HG03280 (cell line): Measurements from ENCODE around the gene MORN2.
"Not testable (repeated sequence)": the region's sequence is repeated elsewhere in the genome, so short reads cannot be mapped to it uniquely, and the experiment has no call there.

Experiments
- ATAC-seq: cut with Tn5 transposase; IDR thresholded peaks from one replicate; pipeline ENCODE4 v1.9.1; 2021; ENCODE audit warnings: mild to moderate bottlenecking, moderate library complexity; ENCODE audit not compliant: unreplicated experiment

The MORN2 gene

GRCh38 chr2:38875576-38876367 is at the start of gene MORN2, which contains the start of gene DHX57:
TSS of gene MORN2 (plus strand) at chr2:38875976.
TSS of gene DHX57 (minus strand) at chr2:38875934. CDS start at chr2:38868405, 7,529 bp downstream.
- peak; percentile 100 for ATAC-seq

GRCh38 chr2:38827539-38828145 is 48.1 kb upstream of the MORN2 start:
- ATAC-seq: not testable (repeated sequence)

- no peak for ATAC-seq
Observed at GRCh38 chr2:38828460-38828859, 47.3 kb upstream of the MORN2 start.

GRCh38 chr2:38829971-38830370 is 45.8 kb upstream of the MORN2 start:
- ATAC-seq: no peak

GRCh38 chr2:38830526-38831159 is 45.1 kb upstream of the MORN2 start:
- no peak for ATAC-seq

GRCh38 chr2:38835015-38835601 is 40.7 kb upstream of the MORN2 start:
- no peak for ATAC-seq

- peak; percentile 91 for ATAC-seq
Observed at GRCh38 chr2:38835990-38836389, 39.8 kb upstream of the MORN2 start.

GRCh38 chr2:38836791-38837190 is 39.0 kb upstream of the MORN2 start:
- ATAC-seq: no peak

GRCh38 chr2:38850045-38850444 is 25.7 kb upstream of the MORN2 start:
- peak; percentile 74 for ATAC-seq

GRCh38 chr2:38856165-38856564 is 19.6 kb upstream of the MORN2 start:
- ATAC-seq: no peak

- ATAC-seq: no peak
Observed at GRCh38 chr2:38862476-38862875, 13.3 kb upstream of the MORN2 start.

GRCh38 chr2:38863061-38863695 is 12.6 kb upstream of the MORN2 start:
- peak; percentile 54 for ATAC-seq

- no peak for ATAC-seq
Observed at GRCh38 chr2:38866773-38867443, 8.9 kb upstream of the MORN2 start.

GRCh38 chr2:38871432-38871831 is 4.3 kb upstream of the MORN2 start:
- ATAC-seq: no peak

- ATAC-seq: no peak
Observed at GRCh38 chr2:38873763-38874162, 2.0 kb upstream of the MORN2 start.

- no peak for ATAC-seq
Observed at GRCh38 chr2:38875227-38875575, 575 bp upstream of the MORN2 start.

- no peak for ATAC-seq
Observed at GRCh38 chr2:38876407-38876806, 631 bp downstream of the MORN2 start.

- no peak for ATAC-seq
Observed at GRCh38 chr2:38886063-38886462, 10.3 kb downstream of the MORN2 start.

- ATAC-seq: no peak
Observed at GRCh38 chr2:38887347-38887746, 11.6 kb downstream of the MORN2 start.

GRCh38 chr2:38887902-38888554 is 12.3 kb downstream of the MORN2 start:
- ATAC-seq: no peak
